HepG2 (cell line): ENCODE results near the gene MDP1. TPM values are rescaled to one million over a fixed set of nuclear protein-coding genes. Genes with fewer than 3 reads are reported as not detected.

Source experiments
- ATF7 ChIP-seq, 2 experiments: fragments of 450-650 bp in 1 of 2; sonication (generic) in 1 of 2; formaldehyde crosslinking in 1 of 2; IDR thresholded peaks; 2 replicates each; pipeline versions ENCODE4 v1.4.0 to v1.6.1; 2016 to 2020; ENCODE audit warnings: antibody characterized with exemption in 1 of 2, mild to moderate bottlenecking in 1 of 2, missing genetic modification reagents in 1 of 2
- CBX5 ChIP-seq: sonication (generic); formaldehyde crosslinking; IDR thresholded peaks from 2 replicates; pipeline ENCODE4 v1.4.0; 2020; ENCODE audit warnings: missing genetic modification reagents, borderline replicate concordance
- ELF4 ChIP-seq: sonication (generic); formaldehyde crosslinking; IDR thresholded peaks from 2 replicates; pipeline ENCODE4 v1.5.0; 2020; ENCODE audit warnings: missing genetic modification reagents, mild to moderate bottlenecking, moderate library complexity, borderline replicate concordance
- HBP1 ChIP-seq: IDR thresholded peaks from 2 replicates; pipeline ENCODE4 v1.6.1; 2016; ENCODE audit warnings: low read depth, control low read depth
- HDAC1 ChIP-seq: sonication (generic); formaldehyde crosslinking; IDR thresholded peaks from 2 replicates; pipeline ENCODE4 v1.5.1; 2020; ENCODE audit warnings: mild to moderate bottlenecking, missing genetic modification reagents
- HDAC2 ChIP-seq: sonication (generic); formaldehyde crosslinking; IDR thresholded peaks from 2 replicates; pipeline ENCODE4 v1.4.0; 2020; ENCODE audit warnings: missing genetic modification reagents
- JUND ChIP-seq: sonication (generic); formaldehyde crosslinking; IDR thresholded peaks from 2 replicates; pipeline ENCODE4 v1.8.0; 2022; ENCODE audit warnings: mild to moderate bottlenecking, missing genetic modification reagents
- KAT7 ChIP-seq: IDR thresholded peaks from 2 replicates; pipeline ENCODE4 v1.6.1; 2018; ENCODE audit warnings: borderline replicate concordance, missing compliant biosample characterization
- NFIC ChIP-seq: IDR thresholded peaks from 2 replicates; pipeline ENCODE4 v1.6.1; 2012; ENCODE audit warnings: mild to moderate bottlenecking, low read length, inconsistent platforms
- PAF1 ChIP-seq: IDR thresholded peaks from 2 replicates; pipeline ENCODE4 v1.6.1; 2016; ENCODE audit warnings: missing genetic modification reagents, missing compliant biosample characterization
- PHF20 ChIP-seq: sonication (generic); formaldehyde crosslinking; IDR thresholded peaks from 2 replicates; pipeline ENCODE4 v1.5.0; 2020; ENCODE audit warnings: mild to moderate bottlenecking, missing genetic modification reagents
- PREB ChIP-seq: sonication (generic); formaldehyde crosslinking; IDR thresholded peaks from 2 replicates; pipeline ENCODE4 v1.4.0; 2020; ENCODE audit warnings: missing genetic modification reagents
- SUZ12 ChIP-seq: fragments of 150-350 bp; IDR thresholded peaks from 2 replicates; pipeline ENCODE4 v1.6.1; 2014; ENCODE audit warnings: low read depth, low read length
- TAF15 ChIP-seq: fragments of 200-400 bp; formaldehyde crosslinking; IDR thresholded peaks from one replicate; pipeline ENCODE4 v1.6.1; 2018; ENCODE audit warnings: mild to moderate bottlenecking, low read depth, low read length; ENCODE audit not compliant: poor library complexity, severe bottlenecking
- TOPORS ChIP-seq: sonication (generic); formaldehyde crosslinking; IDR thresholded peaks from 2 replicates; pipeline ENCODE4 v1.8.0; 2023; ENCODE audit warnings: mild to moderate bottlenecking, missing genetic modification reagents
- TRIM24 ChIP-seq: sonication (generic); formaldehyde crosslinking; IDR thresholded peaks from 2 replicates; pipeline ENCODE4 v1.8.0; 2022; ENCODE audit warnings: mild to moderate bottlenecking, missing genetic modification reagents
- ZNF225 ChIP-seq: sonication (generic); formaldehyde crosslinking; IDR thresholded peaks from 2 replicates; pipeline ENCODE4 v1.4.0; 2020; ENCODE audit warnings: mild to moderate bottlenecking, missing genetic modification reagents
- ZNF382 ChIP-seq: sonication (generic); formaldehyde crosslinking; IDR thresholded peaks from 2 replicates; pipeline ENCODE4 v1.5.0; 2020; ENCODE audit warnings: missing genetic modification reagents, mild to moderate bottlenecking, borderline replicate concordance
- ZNF432 ChIP-seq: sonication (generic); formaldehyde crosslinking; IDR thresholded peaks from 2 replicates; pipeline ENCODE4 v1.5.0; 2020; ENCODE audit warnings: missing genetic modification reagents, mild to moderate bottlenecking, borderline replicate concordance
- ZNF556 ChIP-seq: sonication (generic); formaldehyde crosslinking; IDR thresholded peaks from 2 replicates; pipeline ENCODE4 v1.4.0; 2020; ENCODE audit warnings: mild to moderate bottlenecking, missing genetic modification reagents, borderline replicate concordance
- ZNF564 ChIP-seq: sonication (generic); formaldehyde crosslinking; IDR thresholded peaks from 2 replicates; pipeline ENCODE4 v1.8.1; 2023; ENCODE audit warnings: mild to moderate bottlenecking, missing genetic modification reagents
- ZNF567 ChIP-seq: sonication (generic); formaldehyde crosslinking; IDR thresholded peaks from 2 replicates; pipeline ENCODE4 v1.8.1; 2023; ENCODE audit warnings: mild to moderate bottlenecking, missing genetic modification reagents, borderline replicate concordance
- ZNF615 ChIP-seq: sonication (generic); formaldehyde crosslinking; IDR thresholded peaks from 2 replicates; pipeline ENCODE4 v1.5.0; 2020; ENCODE audit warnings: mild to moderate bottlenecking, missing genetic modification reagents, borderline replicate concordance
- ZNF703 ChIP-seq: sonication (generic); formaldehyde crosslinking; IDR thresholded peaks from 2 replicates; pipeline ENCODE4 v1.5.1; 2020; ENCODE audit warnings: missing genetic modification reagents, mild to moderate bottlenecking, moderate library complexity, borderline replicate concordance
- ZNF788 ChIP-seq: sonication (generic); formaldehyde crosslinking; IDR thresholded peaks from 2 replicates; pipeline ENCODE4 v1.5.0; 2020; ENCODE audit warnings: mild to moderate bottlenecking, missing genetic modification reagents, borderline replicate concordance
- polyA plus RNA-seq, 8 experiments: library from polyadenylated mRNA; depleted of rRNA in 3 of 8; stranded (reverse) in 7 of 8; unstranded in 1 of 8; fragments of >200 nt; fragmentation: Illumina TruSeq in 4 of 8; extraction: Trizol in 4 of 8; gene quantifications; 2 replicates each; pipeline versions ENCODE4 v1.2.1 to v1.2.3, GENCODE V29; 2011 to 2016; ENCODE audit warnings: low read depth in 4 of 8, missing spikeins in 1 of 8, mixed read lengths in 1 of 8; ENCODE audit not compliant: insufficient read depth in 1 of 8
- total RNA-seq, 5 experiments: library from RNA; depleted of rRNA; stranded (reverse); fragments of >200 nt; fragmentation: Illumina TruSeq; extraction: Trizol; gene quantifications; 2 replicates each; pipeline ENCODE4 v1.2.3, GENCODE V29; 2016; ENCODE audit warnings: low read depth in 1 of 5

The MDP1 gene
- total and polyA plus RNA-seq, 2 of the 13 experiments (the other 11 are each of a cell fraction or from before 2014, with no cell fraction given) = 44.1 to 48.7 TPM

- TF ChIP-seq ZNF567 (CRISPR knock-in tag) (no peak), HBP1 (CRISPR knock-in tag) (peak; percentile 97), ELF4 (CRISPR knock-in tag) (peak; percentile 97; the same call in 1 of the 2 replicates), HDAC1 (CRISPR knock-in tag) (peak; percentile 88), NFIC (no peak), PHF20 (CRISPR knock-in tag) (peak; percentile 42), KAT7 (CRISPR knock-in tag) (peak; percentile 73; the same call in 1 of the 2 replicates), ZNF703 (CRISPR knock-in tag) (no peak), ZNF382 (no peak), TOPORS (CRISPR knock-in tag) (peak; percentile 87), ZNF432 (CRISPR knock-in tag) (peak; percentile 37; the same call in 1 of the 2 replicates), JUND (CRISPR knock-in tag) (no peak), ZNF615 (peak; percentile 96; the same call in 1 of the 2 replicates), ZNF564 (CRISPR knock-in tag) (0 out of 2 replicates have a peak, but pooled peaks have one; percentile 49), SUZ12 (no peak), PAF1 (CRISPR knock-in tag) (no peak; the same call in 1 of the 2 replicates), CBX5 (CRISPR knock-in tag) (peak; percentile 20), PREB (CRISPR knock-in tag) (no peak; the same call in 1 of the 2 replicates), ATF7 (IDR thresholded peaks at IDR 0.05) (no peak), ATF7 (CRISPR knock-in tag; IDR thresholded peaks at IDR 0.05) (peak; percentile 55), ZNF225 (CRISPR knock-in tag) (peak; percentile 66), HDAC2 (peak; percentile 65), TRIM24 (CRISPR knock-in tag) (no peak), ZNF788 (CRISPR knock-in tag) (0 out of 2 replicates have a peak, but pooled peaks have one; percentile 34), TAF15 (no peak), ZNF556 (CRISPR knock-in tag) (0 out of 2 replicates have a peak, but pooled peaks have one; percentile 85)
These were observed 17.0 kb upstream of the MDP1 start, which contains the start of gene GMPR2 (continued) for GRCh38 chr14:24232645-24233537.
